Type B pancreatic cell (in vitro differentiated cells): ENCODE data around the gene FMN1. TPM values are rescaled to one million over a fixed set of nuclear protein-coding genes. Genes with fewer than 3 reads are reported as not detected.
"Not testable (repeated sequence)": the region's sequence is repeated elsewhere in the genome, so short reads cannot be mapped to it uniquely, and the experiment has no call there.

Source experiments
- DNase-seq: peaks from one replicate; pipeline ENCODE4 v3.0.0; 2021; ENCODE audit warnings: mixed read lengths; ENCODE audit not compliant: unreplicated experiment; ENCODE audit errors: extremely low spot score
- H3K27ac Mint-ChIP-seq: 2 replicates; pipeline ENCODE4 v1.8.0; 2021; ENCODE audit warnings: mild to moderate bottlenecking, mixed read lengths
- H3K27me3 Mint-ChIP-seq: 2 replicates; pipeline ENCODE4 v1.8.0; 2021; ENCODE audit warnings: mixed read lengths
- H3K36me3 Mint-ChIP-seq: 2 replicates; pipeline ENCODE4 v1.8.0; 2021; ENCODE audit warnings: mixed read lengths
- H3K4me1 Mint-ChIP-seq: one replicate; pipeline ENCODE4 v1.8.0; 2021; ENCODE audit warnings: mixed read lengths; ENCODE audit not compliant: unreplicated experiment
- H3K4me3 Mint-ChIP-seq: 2 replicates; pipeline ENCODE4 v1.8.0; 2021; ENCODE audit warnings: mild to moderate bottlenecking, mixed read lengths
- H3K9me3 Mint-ChIP-seq: 2 replicates; pipeline ENCODE4 v1.8.0; 2021; ENCODE audit warnings: mixed read lengths
- total RNA-seq: library from RNA; stranded (reverse); gene quantifications from 2 replicates; pipeline ENCODE4 v1.2.1, GENCODE V29; 2021; ENCODE audit warnings: low replicate concordance
- TF ChIP-seq, protein P1 (sequence below): fragments of 200-600 bp; sonication (generic); conservative IDR thresholded peaks from 2 replicates; pipeline ENCODE4 v1.5.0; 2021; ENCODE audit warnings: antibody characterized with exemption, mild to moderate bottlenecking

Gene FMN1
- total RNA-seq, 1 donor from 2014 or later = 22.1 TPM

GRCh38 chr15:32951736-32952464 is 242.6 kb downstream of the FMN1 start:
- Mint-ChIP-seq H3K4me1 (peaks cover 37% of the 10 kb centered on the region), H3K27ac (no peak overlapping the region), H3K36me3 (no peaks in the 10 kb centered on the region), H3K4me3 (no peak overlapping the region), H3K9me3 (no peaks in the 10 kb centered on the region), H3K27me3 (no peaks in the 10 kb centered on the region)
- DNase-seq = no peak
- TF ChIP-seq, protein P1, sequence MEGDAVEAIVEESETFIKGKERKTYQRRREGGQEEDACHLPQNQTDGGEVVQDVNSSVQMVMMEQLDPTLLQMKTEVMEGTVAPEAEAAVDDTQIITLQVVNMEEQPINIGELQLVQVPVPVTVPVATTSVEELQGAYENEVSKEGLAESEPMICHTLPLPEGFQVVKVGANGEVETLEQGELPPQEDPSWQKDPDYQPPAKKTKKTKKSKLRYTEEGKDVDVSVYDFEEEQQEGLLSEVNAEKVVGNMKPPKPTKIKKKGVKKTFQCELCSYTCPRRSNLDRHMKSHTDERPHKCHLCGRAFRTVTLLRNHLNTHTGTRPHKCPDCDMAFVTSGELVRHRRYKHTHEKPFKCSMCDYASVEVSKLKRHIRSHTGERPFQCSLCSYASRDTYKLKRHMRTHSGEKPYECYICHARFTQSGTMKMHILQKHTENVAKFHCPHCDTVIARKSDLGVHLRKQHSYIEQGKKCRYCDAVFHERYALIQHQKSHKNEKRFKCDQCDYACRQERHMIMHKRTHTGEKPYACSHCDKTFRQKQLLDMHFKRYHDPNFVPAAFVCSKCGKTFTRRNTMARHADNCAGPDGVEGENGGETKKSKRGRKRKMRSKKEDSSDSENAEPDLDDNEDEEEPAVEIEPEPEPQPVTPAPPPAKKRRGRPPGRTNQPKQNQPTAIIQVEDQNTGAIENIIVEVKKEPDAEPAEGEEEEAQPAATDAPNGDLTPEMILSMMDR = no peak

DNA sequence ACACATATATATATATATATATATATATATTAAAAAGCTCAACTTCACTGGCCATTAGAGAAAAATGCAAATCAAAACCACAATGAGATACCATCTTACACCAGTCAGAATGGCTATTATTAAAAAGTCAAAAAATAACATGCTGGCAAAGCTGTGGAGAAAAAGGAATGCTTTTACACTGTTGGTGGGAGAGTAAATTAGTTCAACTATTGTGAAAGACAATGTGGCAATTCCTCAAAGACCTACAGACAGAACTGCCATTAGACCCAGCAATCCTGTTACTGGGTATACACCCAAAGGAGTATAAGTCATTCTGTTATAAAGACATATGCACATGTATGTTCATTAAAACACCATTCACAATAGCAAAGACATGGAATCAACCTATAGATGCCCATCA is 244.5 kb downstream of the FMN1 start:
- H3K27me3 Mint-ChIP-seq, H3K27ac Mint-ChIP-seq, H3K4me3 Mint-ChIP-seq, H3K36me3 Mint-ChIP-seq, H3K9me3 Mint-ChIP-seq, DNase-seq: not testable (repeated sequence)
- H3K4me1 Mint-ChIP-seq = peaks cover 27% of the 10 kb centered on the region

DNA sequence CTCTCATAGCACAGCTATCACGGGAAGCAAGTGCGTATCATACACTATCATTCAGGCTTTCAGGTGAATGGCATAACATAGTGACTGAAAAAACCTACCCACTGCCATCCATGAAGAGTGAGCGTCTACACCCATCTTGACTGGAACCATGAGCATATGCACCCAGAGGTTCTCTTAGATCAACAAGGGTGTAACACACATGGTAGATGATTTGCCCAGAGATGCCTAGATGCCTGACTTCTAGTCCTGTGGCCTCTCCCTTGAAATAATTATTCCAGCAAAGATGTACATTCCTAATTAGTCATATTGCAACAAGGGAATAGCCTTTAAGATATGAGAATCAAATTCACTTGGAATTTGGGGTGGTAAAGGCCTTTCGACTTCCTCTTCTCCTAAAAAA is 248.3 kb downstream of the FMN1 start:
- Mint-ChIP-seq H3K36me3 (peaks cover 4% of the 10 kb centered on the region), H3K27ac (no peak overlapping the region), H3K4me3 (no peak overlapping the region), H3K9me3 (peaks cover 5% of the 10 kb centered on the region), H3K27me3 (no peaks in the 10 kb centered on the region), H3K4me1 (no peaks in the 10 kb centered on the region)
- TF ChIP-seq, protein P1 = no peak
- no peak for DNase-seq

DNA sequence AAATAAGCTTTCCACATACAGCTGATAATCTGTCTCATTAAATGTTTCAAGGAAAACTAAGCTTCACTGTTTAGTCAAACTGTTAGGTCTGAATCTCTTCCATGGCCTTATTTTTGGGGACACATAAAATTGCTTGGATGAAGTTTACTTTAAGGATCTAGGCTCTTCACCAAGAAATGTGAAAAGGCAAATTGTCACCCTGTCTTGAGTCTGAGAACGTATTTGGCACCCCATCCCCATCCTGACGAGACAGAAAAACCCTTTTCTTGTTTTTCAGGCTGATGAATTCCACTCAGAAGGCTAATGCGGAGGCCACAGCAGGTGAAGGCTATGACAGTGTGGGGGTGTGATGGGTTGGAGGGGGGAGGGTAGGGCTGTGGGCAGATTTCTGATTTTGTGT is 250.1 kb downstream of the FMN1 start:
- H3K4me3 Mint-ChIP-seq = no peak overlapping the region
- peaks cover 4% of the 10 kb centered on the region for H3K36me3 Mint-ChIP-seq
- no peaks in the 10 kb centered on the region for H3K27me3 Mint-ChIP-seq
- peaks cover 5% of the 10 kb centered on the region for H3K9me3 Mint-ChIP-seq
- H3K27ac Mint-ChIP-seq = no peak overlapping the region
- H3K4me1 Mint-ChIP-seq = no peaks in the 10 kb centered on the region
- TF ChIP-seq, protein P1 = no peak
- no peak for DNase-seq

DNA sequence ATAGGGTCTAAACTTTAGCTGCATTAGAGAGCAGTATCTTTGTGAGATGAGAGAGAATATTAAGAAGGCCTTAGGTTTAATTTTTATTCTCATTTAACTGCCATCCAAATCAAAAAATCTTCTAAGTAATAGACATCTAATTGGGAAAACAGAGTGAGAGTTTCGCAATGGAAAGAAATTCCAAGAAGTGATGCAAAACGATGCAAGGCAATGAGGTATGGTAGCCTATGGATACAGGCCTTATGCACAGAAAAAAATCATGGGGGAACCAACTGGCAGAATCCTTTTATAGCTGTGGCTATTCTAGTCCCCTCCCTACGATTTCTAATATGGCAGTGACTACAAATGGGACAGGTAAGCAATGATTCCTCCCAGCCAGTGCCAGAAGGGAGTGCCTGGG is 250.8 kb downstream of the FMN1 start:
- Mint-ChIP-seq H3K27ac (no peak overlapping the region), H3K36me3 (peaks cover 4% of the 10 kb centered on the region), H3K4me3 (no peak overlapping the region), H3K4me1 (no peaks in the 10 kb centered on the region), H3K27me3 (no peaks in the 10 kb centered on the region), H3K9me3 (peaks cover 5% of the 10 kb centered on the region)
- TF ChIP-seq, protein P1 = no peak
- no peak for DNase-seq

GRCh38 chr15:32942401-32942841 is 252.1 kb downstream of the FMN1 start:
- Mint-ChIP-seq H3K4me1 (no peaks in the 10 kb centered on the region), H3K27ac (no peak overlapping the region), H3K36me3 (peaks cover 4% of the 10 kb centered on the region), H3K4me3 (no peak overlapping the region), H3K9me3 (peaks cover 5% of the 10 kb centered on the region), H3K27me3 (no peaks in the 10 kb centered on the region)
- TF ChIP-seq, protein P1 = no peak
- DNase-seq = no peak
